Right lobe of liver (tissue), 4 donors: ENCODE measurements around the gene PER2.

ENCODE experiments used
- POLR2A ChIP-seq: fragments of 450-650 bp; IDR thresholded peaks from one replicate; pipeline ENCODE4 v1.6.1; 2017; ENCODE audit warnings: antibody characterized with exemption, mild to moderate bottlenecking
- TF ChIP-seq, protein P1 (sequence below), 4 donors: fragments of 200-600 bp in 3 of 4; fragments of 450-650 bp in 1 of 4; IDR thresholded peaks; one replicate each; pipeline versions ENCODE4 v1.5.1 to v1.8.0; 2016 to 2022; ENCODE audit warnings: antibody characterized with exemption in 4 of 4, mild to moderate bottlenecking in 2 of 4
- donor health status: DM: no; HTN: no; CAD: no.
- donor health status: DM: no; HTN: no; CAD: no.
- donor health status: DM: no; HTN: yes; CAD: no.

DNA sequence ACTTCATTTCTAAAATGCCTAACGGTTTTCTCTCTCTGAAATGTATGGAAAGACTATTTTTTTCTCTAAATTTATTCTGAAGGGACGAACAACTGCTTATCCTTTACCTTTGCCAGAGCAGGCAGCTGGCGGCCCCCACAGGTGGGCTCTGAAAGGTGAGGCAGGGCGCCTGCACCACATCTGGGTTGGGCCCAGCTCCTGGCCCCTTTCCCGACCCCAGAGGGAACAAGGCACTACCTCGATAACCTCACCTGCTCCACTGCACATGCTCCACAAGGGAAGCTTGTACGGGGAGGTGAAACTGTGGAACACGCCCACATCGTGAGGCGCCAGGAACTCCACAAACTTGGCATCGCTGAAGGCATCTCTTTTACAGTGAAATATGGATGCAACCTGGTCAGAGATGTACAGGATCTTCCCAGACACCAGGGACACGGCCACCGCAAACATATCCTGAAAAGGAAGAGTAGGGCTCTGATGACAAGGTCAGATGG is 17.3 kb downstream of the PER2 start:
- TF ChIP-seq, protein P1, sequence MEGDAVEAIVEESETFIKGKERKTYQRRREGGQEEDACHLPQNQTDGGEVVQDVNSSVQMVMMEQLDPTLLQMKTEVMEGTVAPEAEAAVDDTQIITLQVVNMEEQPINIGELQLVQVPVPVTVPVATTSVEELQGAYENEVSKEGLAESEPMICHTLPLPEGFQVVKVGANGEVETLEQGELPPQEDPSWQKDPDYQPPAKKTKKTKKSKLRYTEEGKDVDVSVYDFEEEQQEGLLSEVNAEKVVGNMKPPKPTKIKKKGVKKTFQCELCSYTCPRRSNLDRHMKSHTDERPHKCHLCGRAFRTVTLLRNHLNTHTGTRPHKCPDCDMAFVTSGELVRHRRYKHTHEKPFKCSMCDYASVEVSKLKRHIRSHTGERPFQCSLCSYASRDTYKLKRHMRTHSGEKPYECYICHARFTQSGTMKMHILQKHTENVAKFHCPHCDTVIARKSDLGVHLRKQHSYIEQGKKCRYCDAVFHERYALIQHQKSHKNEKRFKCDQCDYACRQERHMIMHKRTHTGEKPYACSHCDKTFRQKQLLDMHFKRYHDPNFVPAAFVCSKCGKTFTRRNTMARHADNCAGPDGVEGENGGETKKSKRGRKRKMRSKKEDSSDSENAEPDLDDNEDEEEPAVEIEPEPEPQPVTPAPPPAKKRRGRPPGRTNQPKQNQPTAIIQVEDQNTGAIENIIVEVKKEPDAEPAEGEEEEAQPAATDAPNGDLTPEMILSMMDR (IDR thresholded peaks at IDR 0.05): no peak
- no peak for TF ChIP-seq POLR2A
